Measurements from ENCODE around the gene TNS3.

The TNS3 gene

DNA sequence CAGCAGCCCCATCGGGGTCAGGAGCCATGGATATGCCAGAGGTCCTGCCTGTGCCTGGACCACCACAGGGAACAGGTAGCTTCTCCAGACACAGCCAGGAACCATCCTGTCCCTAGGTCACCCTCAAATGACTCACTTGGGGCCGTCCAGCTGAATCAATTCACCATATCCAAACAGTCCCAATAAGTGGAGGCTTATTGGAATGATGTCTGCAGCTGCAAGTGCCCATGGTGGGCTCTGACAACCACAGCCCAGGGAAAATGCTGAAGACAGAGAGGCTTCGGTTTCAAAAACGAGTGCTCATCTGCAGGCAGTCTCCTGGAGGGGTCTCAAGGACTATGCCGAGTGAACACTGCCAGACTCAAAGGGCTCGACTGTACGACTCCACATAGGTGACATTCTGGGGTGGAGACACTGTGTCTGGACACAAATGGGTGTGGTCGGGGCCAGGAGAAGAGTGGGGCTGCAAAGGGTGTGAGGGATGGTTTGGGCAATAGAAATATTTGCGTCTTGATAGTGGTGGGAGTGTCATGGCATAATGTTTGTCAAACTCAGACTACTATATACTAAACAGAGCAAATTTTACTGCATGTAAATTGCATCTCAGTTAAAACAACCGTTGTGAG, 204.8 kb downstream of the TNS3 start:
- peaks cover 50% of the 10 kb centered on the region for H3K4me1 ChIP-seq (ENCODE audit: control insufficient read depth, insufficient read depth, low read length)
- H3K9ac ChIP-seq (ENCODE audit: low read depth, low read length) = no peak overlapping the region
- no peak overlapping the region for H3K4me3 ChIP-seq (ENCODE audit: low read length)
- peaks cover 44% of the 10 kb centered on the region for H3K36me3 ChIP-seq (ENCODE audit: insufficient read depth, low read length)
- H3K9me3 ChIP-seq (replicated peaks; ENCODE audit: low read length) = no peaks in the 10 kb centered on the region
- no peak overlapping the region for H3K4me2 ChIP-seq (ENCODE audit: low read length)
- no peaks in the 10 kb centered on the region for H3K27me3 ChIP-seq (ENCODE audit: control insufficient read depth, insufficient read depth, low read length)

- H3K4me3 ChIP-seq (ENCODE audit: low read length) = no peak overlapping the region
- peaks cover 30% of the 10 kb centered on the region for H3K36me3 ChIP-seq (ENCODE audit: insufficient read depth, low read length)
- H3K4me2 ChIP-seq (ENCODE audit: low read length) = peak overlapping the region; percentile 37
- no peak overlapping the region for H3K9ac ChIP-seq (ENCODE audit: low read depth, low read length)
- H3K9me3 ChIP-seq (replicated peaks; ENCODE audit: low read length) = no peaks in the 10 kb centered on the region
- H3K4me1 ChIP-seq (ENCODE audit: control insufficient read depth, insufficient read depth, low read length) = peaks cover 57% of the 10 kb centered on the region
- no peaks in the 10 kb centered on the region for H3K27me3 ChIP-seq (ENCODE audit: control insufficient read depth, insufficient read depth, low read length)
Measured at GRCh38 chr7:47375121-47375938, 206.6 kb downstream of the TNS3 start.

- Histone ChIP-seq H3K4me1 (ENCODE audit: control insufficient read depth, insufficient read depth, low read length) (peaks cover 52% of the 10 kb centered on the region), H3K4me3 (ENCODE audit: low read length) (no peak overlapping the region), H3K36me3 (ENCODE audit: insufficient read depth, low read length) (peaks cover 32% of the 10 kb centered on the region), H3K4me2 (ENCODE audit: low read length) (no peak overlapping the region), H3K9ac (ENCODE audit: low read depth, low read length) (no peak overlapping the region), H3K27me3 (ENCODE audit: control insufficient read depth, insufficient read depth, low read length) (no peaks in the 10 kb centered on the region), H3K9me3 (replicated peaks; ENCODE audit: low read length) (no peaks in the 10 kb centered on the region)
Measured at GRCh38 chr7:47374538-47374937, 207.4 kb downstream of the TNS3 start.

DNA sequence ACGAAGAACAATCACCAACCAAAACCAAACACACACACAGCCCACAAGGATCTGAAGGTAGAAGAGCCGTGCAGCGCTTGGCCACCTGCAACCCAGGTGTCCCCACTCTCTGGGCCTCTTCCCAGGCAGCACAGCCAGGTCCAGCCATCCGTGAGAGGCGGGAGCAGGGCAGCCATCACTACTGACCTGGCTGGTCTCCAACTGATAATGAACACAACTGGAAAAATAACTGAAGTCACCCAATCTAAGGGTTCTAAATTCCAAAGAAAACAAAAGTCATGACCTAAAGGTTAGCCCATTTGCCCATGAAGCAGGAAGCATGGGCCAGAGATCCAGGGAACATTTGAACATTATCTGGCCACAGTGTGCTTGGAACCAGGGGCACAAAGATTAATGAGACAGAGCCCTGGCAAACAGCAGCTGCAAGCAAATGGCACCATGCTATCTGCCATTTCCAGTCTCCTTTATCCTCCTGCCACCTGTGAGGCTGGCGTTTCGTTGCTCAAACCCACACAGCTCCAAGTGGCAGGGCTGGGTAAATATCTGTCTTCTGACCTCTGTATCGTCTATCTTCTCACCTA, 207.9 kb downstream of the TNS3 start:
- no peak overlapping the region for H3K4me2 ChIP-seq (ENCODE audit: low read length)
- H3K4me1 ChIP-seq (ENCODE audit: control insufficient read depth, insufficient read depth, low read length) = peaks cover 49% of the 10 kb centered on the region
- H3K4me3 ChIP-seq (ENCODE audit: low read length) = no peak overlapping the region

GRCh38 chr7:47371733-47372368, 210.1 kb downstream of the TNS3 start:
- H3K4me1 ChIP-seq (ENCODE audit: control insufficient read depth, insufficient read depth, low read length) = peaks cover 49% of the 10 kb centered on the region
- no peak overlapping the region for H3K9ac ChIP-seq (ENCODE audit: low read depth, low read length)
- no peaks in the 10 kb centered on the region for H3K9me3 ChIP-seq (replicated peaks; ENCODE audit: low read length)
- no peaks in the 10 kb centered on the region for H3K27me3 ChIP-seq (ENCODE audit: control insufficient read depth, insufficient read depth, low read length)
- H3K36me3 ChIP-seq (ENCODE audit: insufficient read depth, low read length) = peaks cover 42% of the 10 kb centered on the region
- H3K4me3 ChIP-seq (ENCODE audit: low read length) = no peak overlapping the region
- H3K4me2 ChIP-seq (ENCODE audit: low read length) = peak overlapping the region; percentile 21

More for the DNA sequence above, 207.9 kb downstream of the TNS3 start:
- no peak overlapping the region for H3K9ac ChIP-seq (ENCODE audit: low read depth, low read length)
- peaks cover 36% of the 10 kb centered on the region for H3K36me3 ChIP-seq (ENCODE audit: insufficient read depth, low read length)
- H3K27me3 ChIP-seq (ENCODE audit: control insufficient read depth, insufficient read depth, low read length) = no peaks in the 10 kb centered on the region
- no peaks in the 10 kb centered on the region for H3K9me3 ChIP-seq (replicated peaks; ENCODE audit: low read length)

GRCh38 chr7:47371317-47371716, 210.6 kb downstream of the TNS3 start:
- Histone ChIP-seq H3K9ac (ENCODE audit: low read depth, low read length) (no peak overlapping the region), H3K4me2 (ENCODE audit: low read length) (no peak overlapping the region), H3K4me1 (ENCODE audit: control insufficient read depth, insufficient read depth, low read length) (peaks cover 49% of the 10 kb centered on the region), H3K27me3 (ENCODE audit: control insufficient read depth, insufficient read depth, low read length) (no peaks in the 10 kb centered on the region), H3K36me3 (ENCODE audit: insufficient read depth, low read length) (peaks cover 43% of the 10 kb centered on the region), H3K9me3 (replicated peaks; ENCODE audit: low read length) (no peaks in the 10 kb centered on the region), H3K4me3 (ENCODE audit: low read length) (no peak overlapping the region)

DNA sequence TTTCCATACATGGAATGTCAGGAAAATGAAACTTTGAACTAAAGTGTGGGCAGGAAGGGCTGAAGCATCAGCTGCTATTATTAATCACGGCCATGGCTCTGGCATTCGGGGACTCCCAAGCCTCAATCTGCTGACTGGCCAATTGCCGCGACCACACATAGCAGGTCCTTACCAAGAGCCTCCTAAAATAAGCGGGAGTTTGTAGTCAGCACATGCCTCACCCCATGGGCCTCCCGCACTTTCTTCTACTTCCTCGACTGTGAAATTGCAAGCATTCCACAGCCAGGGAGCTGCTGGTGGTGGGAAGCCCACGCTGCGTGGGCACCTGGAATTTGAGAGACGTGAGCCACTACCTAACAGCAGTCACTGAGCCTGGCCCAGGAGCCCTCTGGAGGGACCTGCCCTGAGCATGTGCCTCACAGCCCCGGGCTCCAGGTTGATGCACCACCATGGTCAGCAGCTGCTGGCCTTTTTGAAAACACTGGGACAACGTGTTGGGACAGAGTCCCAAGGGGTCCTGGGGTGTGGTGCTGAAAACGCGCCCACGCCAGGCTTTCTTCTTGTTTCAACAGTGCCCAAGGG, 211.4 kb downstream of the TNS3 start:
- Histone ChIP-seq H3K4me2 (ENCODE audit: low read length) (peak overlapping the region; percentile 10), H3K27me3 (ENCODE audit: control insufficient read depth, insufficient read depth, low read length) (no peaks in the 10 kb centered on the region), H3K9ac (ENCODE audit: low read depth, low read length) (no peak overlapping the region), H3K9me3 (replicated peaks; ENCODE audit: low read length) (no peaks in the 10 kb centered on the region), H3K4me1 (ENCODE audit: control insufficient read depth, insufficient read depth, low read length) (peaks cover 42% of the 10 kb centered on the region), H3K4me3 (ENCODE audit: low read length) (no peak overlapping the region), H3K36me3 (ENCODE audit: insufficient read depth, low read length) (peaks cover 42% of the 10 kb centered on the region)

DNA sequence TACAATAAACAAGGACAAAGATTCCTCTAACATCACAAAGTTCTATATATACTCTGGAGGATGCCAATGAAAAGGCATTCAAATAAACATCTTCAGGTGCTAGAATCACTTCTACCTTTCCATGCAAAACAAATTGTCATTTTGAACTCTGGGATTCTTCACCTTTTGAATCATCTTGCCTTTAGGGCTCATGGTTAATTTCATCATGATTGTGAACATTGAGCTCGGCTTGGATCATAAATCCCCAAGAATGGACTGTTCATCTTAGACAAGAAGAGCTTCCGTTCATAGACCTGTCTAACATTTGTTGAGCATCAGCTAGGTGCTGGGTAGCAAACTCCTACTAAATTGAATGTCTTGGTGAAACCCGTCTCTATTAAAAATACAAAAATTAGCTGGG, 212.2 kb downstream of the TNS3 start:
- Histone ChIP-seq H3K9me3 (replicated peaks; ENCODE audit: low read length) (no peaks in the 10 kb centered on the region), H3K4me3 (ENCODE audit: low read length) (no peak overlapping the region), H3K27me3 (ENCODE audit: control insufficient read depth, insufficient read depth, low read length) (no peaks in the 10 kb centered on the region), H3K9ac (ENCODE audit: low read depth, low read length) (no peak overlapping the region), H3K4me1 (ENCODE audit: control insufficient read depth, insufficient read depth, low read length) (peaks cover 34% of the 10 kb centered on the region), H3K4me2 (ENCODE audit: low read length) (no peak overlapping the region), H3K36me3 (ENCODE audit: insufficient read depth, low read length) (peaks cover 42% of the 10 kb centered on the region)

- Histone ChIP-seq H3K4me1 (ENCODE audit: control insufficient read depth, insufficient read depth, low read length) (peaks cover 26% of the 10 kb centered on the region), H3K27me3 (ENCODE audit: control insufficient read depth, insufficient read depth, low read length) (no peaks in the 10 kb centered on the region), H3K9ac (ENCODE audit: low read depth, low read length) (no peak overlapping the region), H3K36me3 (ENCODE audit: insufficient read depth, low read length) (peaks cover 43% of the 10 kb centered on the region), H3K4me2 (ENCODE audit: low read length) (no peak overlapping the region), H3K9me3 (replicated peaks; ENCODE audit: low read length) (no peaks in the 10 kb centered on the region), H3K4me3 (ENCODE audit: low read length) (no peak overlapping the region)
Measured at GRCh38 chr7:47368190-47368812, 213.6 kb downstream of the TNS3 start.

DNA sequence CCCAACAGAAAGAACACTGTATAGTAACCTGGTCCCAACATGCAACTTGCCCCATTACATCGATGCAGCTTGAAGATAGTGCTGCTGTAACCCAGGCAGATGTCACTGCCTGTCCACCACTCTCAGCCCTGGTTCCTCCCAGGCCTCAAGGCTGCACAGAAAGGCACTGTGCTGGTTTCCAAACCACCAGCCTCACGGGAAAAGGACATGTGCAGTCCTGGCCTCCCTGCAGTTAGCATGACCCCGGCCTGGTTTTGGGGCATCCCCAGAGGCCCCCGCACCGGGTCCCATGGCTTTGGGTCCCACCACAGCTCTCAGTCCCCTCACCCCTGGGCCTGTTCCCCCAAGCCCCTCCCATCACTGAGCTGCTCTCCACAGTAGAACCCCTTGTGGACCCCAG, 214.5 kb downstream of the TNS3 start:
- H3K9me3 ChIP-seq (replicated peaks; ENCODE audit: low read length) = no peaks in the 10 kb centered on the region
- peaks cover 46% of the 10 kb centered on the region for H3K36me3 ChIP-seq (ENCODE audit: insufficient read depth, low read length)
- no peak overlapping the region for H3K4me3 ChIP-seq (ENCODE audit: low read length)
- no peaks in the 10 kb centered on the region for H3K27me3 ChIP-seq (ENCODE audit: control insufficient read depth, insufficient read depth, low read length)
- H3K9ac ChIP-seq (ENCODE audit: low read depth, low read length) = no peak overlapping the region
- H3K4me2 ChIP-seq (ENCODE audit: low read length) = no peak overlapping the region
- peaks cover 21% of the 10 kb centered on the region for H3K4me1 ChIP-seq (ENCODE audit: control insufficient read depth, insufficient read depth, low read length)

GRCh38 chr7:47366960-47367359, 215.0 kb downstream of the TNS3 start:
- H3K36me3 ChIP-seq (ENCODE audit: insufficient read depth, low read length) = peaks cover 49% of the 10 kb centered on the region
- H3K4me1 ChIP-seq (ENCODE audit: control insufficient read depth, insufficient read depth, low read length) = peaks cover 21% of the 10 kb centered on the region
- no peaks in the 10 kb centered on the region for H3K27me3 ChIP-seq (ENCODE audit: control insufficient read depth, insufficient read depth, low read length)
- H3K9ac ChIP-seq (ENCODE audit: low read depth, low read length) = no peak overlapping the region
- H3K4me2 ChIP-seq (ENCODE audit: low read length) = no peak overlapping the region
- no peak overlapping the region for H3K4me3 ChIP-seq (ENCODE audit: low read length)
- no peaks in the 10 kb centered on the region for H3K9me3 ChIP-seq (replicated peaks; ENCODE audit: low read length)

All from skeletal muscle satellite cell (primary cell).